IMR-90 (cell line): ENCODE data around the gene CNST. TPM values are rescaled to one million over a fixed set of nuclear protein-coding genes. Genes with fewer than 3 reads are reported as not detected.

Experiments used
- ATAC-seq: fragments of 200-7000 bp; cut with Tn5 transposase; 2 replicates; pipeline ENCODE4 v1.9.1; 2020; ENCODE audit warnings: low read depth, mild to moderate bottlenecking, moderate library complexity
- BruUV-seq: library from RNA; stranded (reverse); fragments of 400-500 nt; replicated peaks from 2 replicates; lab custom pipeline; 2021; lab: Mats Ljungman, UMichigan
- CTCF ChIA-PET: fragments of 300-600 bp; formaldehyde crosslinking; extraction: SDS; loops from one replicate; lab custom pipeline; 2021; ENCODE audit warnings: antibody characterized with exemption; lab: Yijun Ruan, JAX
- POLR2A ChIA-PET: fragments of 300-600 bp; sonication (Branson Sonifier 250); formaldehyde crosslinking; loops from one replicate; lab custom pipeline; 2022; ENCODE audit warnings: antibody characterized with exemption; ENCODE audit not compliant: unreplicated experiment; lab: Charles Lee
- DNase-seq: peaks from one replicate; pipeline ENCODE4 v3.0.0; 2013
- H2AFZ ChIP-seq: replicated peaks from 2 replicates; pipeline ENCODE3; 2013; ENCODE audit warnings: low read length, mild to moderate bottlenecking; ENCODE audit not compliant: poor library complexity
- H2AK5ac ChIP-seq: 2 replicates; pipeline ENCODE4 v1.6.1; 2013; ENCODE audit warnings: low read depth, low read length, inconsistent platforms
- H2AK9ac ChIP-seq: replicated peaks from 2 replicates; pipeline ENCODE3; 2013; ENCODE audit warnings: mild to moderate bottlenecking, low read depth, low read length, moderate library complexity; ENCODE audit not compliant: poor library complexity
- H2BK120ac ChIP-seq: 2 replicates; pipeline ENCODE4 v1.6.1; 2013; ENCODE audit warnings: low read depth, low read length, inconsistent platforms
- H2BK15ac ChIP-seq: 3 replicates; pipeline ENCODE4 v1.6.1; 2013; ENCODE audit warnings: low read depth, low read length, inconsistent platforms
- H2BK20ac ChIP-seq: 2 replicates; pipeline ENCODE4 v1.6.1; 2013; ENCODE audit warnings: low read depth, mild to moderate bottlenecking, inconsistent platforms, low read length, moderate library complexity
- H2BK5ac ChIP-seq: 2 replicates; pipeline ENCODE4 v1.6.1; 2013; ENCODE audit warnings: mild to moderate bottlenecking, low read depth, low read length, inconsistent platforms; ENCODE audit not compliant: poor library complexity, severe bottlenecking
- H3K14ac ChIP-seq: replicated peaks from 2 replicates; pipeline ENCODE4 v1.6.1; 2013; ENCODE audit warnings: low read depth, low read length, inconsistent platforms
- H3K18ac ChIP-seq: 2 replicates; pipeline ENCODE4 v1.6.1; 2013; ENCODE audit warnings: low read depth, low read length, control low read depth
- H3K23ac ChIP-seq: 2 replicates; pipeline ENCODE4 v1.6.1; 2013; ENCODE audit warnings: low read depth, low read length, inconsistent platforms
- H3K27ac ChIP-seq: 2 replicates; pipeline ENCODE4 v1.5.1; 2013; ENCODE audit warnings: mild to moderate bottlenecking, control low read depth, low read length; ENCODE audit not compliant: insufficient read depth
- H3K27me3 ChIP-seq: 2 replicates; pipeline ENCODE4 v1.6.1; 2013; ENCODE audit warnings: low read length; ENCODE audit not compliant: control insufficient read depth, insufficient read depth
- H3K36me3 ChIP-seq: 2 replicates; pipeline ENCODE4 v1.6.1; 2013; ENCODE audit warnings: low read length, mixed read lengths; ENCODE audit not compliant: control insufficient read depth, insufficient read depth
- H3K4ac ChIP-seq: 2 replicates; pipeline ENCODE4 v1.6.1; 2013; ENCODE audit warnings: low read depth, low read length, inconsistent platforms
- H3K4me1 ChIP-seq: 2 replicates; pipeline ENCODE4 v1.6.1; 2013; ENCODE audit warnings: low read length, mixed read lengths; ENCODE audit not compliant: control insufficient read depth, insufficient read depth
- H3K4me2 ChIP-seq: 2 replicates; pipeline ENCODE4 v1.6.1; 2013; ENCODE audit warnings: low read depth, mild to moderate bottlenecking, control low read depth, low read length, moderate library complexity
- H3K4me3 ChIP-seq: 2 replicates; pipeline ENCODE4 v1.5.1; 2013; ENCODE audit warnings: low read depth, mild to moderate bottlenecking, control low read depth, low read length, moderate library complexity; ENCODE audit not compliant: insufficient read depth
- H3K56ac ChIP-seq: 2 replicates; pipeline ENCODE4 v1.6.1; 2013; ENCODE audit warnings: low read length, inconsistent platforms; ENCODE audit not compliant: insufficient read depth; ENCODE audit errors: extremely low read depth
- H3K79me1 ChIP-seq, 2 experiments: 2 replicates each; pipeline ENCODE4 v1.6.1; 2013; ENCODE audit warnings: low read length in 2 of 2, inconsistent platforms in 1 of 2, low read depth in 1 of 2
- H3K9ac ChIP-seq: 2 replicates; pipeline ENCODE4 v1.6.1; 2013; ENCODE audit warnings: low read depth, low read length, control low read depth
- H3K9me1 ChIP-seq: 2 replicates; pipeline ENCODE4 v1.6.1; 2013; ENCODE audit warnings: low read length, inconsistent platforms; ENCODE audit not compliant: insufficient read depth
- H3K9me3 ChIP-seq: 2 replicates; pipeline ENCODE4 v1.6.1; 2013; ENCODE audit warnings: low read length; ENCODE audit not compliant: control insufficient read depth, insufficient read depth
- H4K20me1 ChIP-seq: 2 replicates; pipeline ENCODE4 v1.6.1; 2013; ENCODE audit warnings: low read length, inconsistent platforms; ENCODE audit not compliant: insufficient read depth
- H4K5ac ChIP-seq: 2 replicates; pipeline ENCODE4 v1.6.1; 2013; ENCODE audit warnings: mild to moderate bottlenecking, low read depth, low read length, control low read depth
- H4K8ac ChIP-seq, 2 experiments: 2 replicates each; pipeline ENCODE4 v1.6.1; 2013; ENCODE audit warnings: low read depth in 2 of 2, low read length in 2 of 2, control low read depth in 1 of 2, inconsistent platforms in 1 of 2
- H4K91ac ChIP-seq: 2 replicates; pipeline ENCODE4 v1.6.1; 2013; ENCODE audit warnings: low read depth, low read length, inconsistent platforms; ENCODE audit not compliant: insufficient read depth
- CHD1 ChIP-seq: IDR thresholded peaks from 2 replicates; pipeline ENCODE4 v1.6.1; 2012; ENCODE audit warnings: low read depth, low read length, improper control_type of control experiment
- WGBS, 2 experiments: methylation state at CpG; one replicate each; pipeline versions ENCODE4 v1.1.5 to v1.1.7; 2013; ENCODE audit warnings: missing lambda C conversion rate in 2 of 2; ENCODE audit not compliant: insufficient read length in 1 of 2; ENCODE audit errors: extremely low coverage in 2 of 2; 5-methylcytosine and 5-hydroxymethylcytosine counted together
- dilution Hi-C: fragments of 300-500 bp; cut with HindIII; formaldehyde crosslinking; loops from one replicate; pipeline ENCODE4 v1.14.3; 2018; ENCODE audit warnings: low sequenced_read_pairs; ENCODE audit not compliant: unreplicated experiment
- in situ Hi-C: fragments of 300-500 bp; cut with MboI; formaldehyde crosslinking; loops from 3 replicates; pipeline ENCODE4 v1.14.3; 2019; ENCODE audit warnings: low sequenced_read_pairs, inconsistent platforms, mixed read lengths
- intact Hi-C: fragments of 100-400 bp; cut with micrococcal nuclease; formaldehyde crosslinking; loops from 2 replicates; pipeline ENCODE4 v1.10.0; 2022
- polyA plus RNA-seq, 3 experiments: library from polyadenylated mRNA; depleted of rRNA; stranded (reverse); fragments of >200 nt; gene quantifications; 2 replicates each; pipeline ENCODE4 v1.2.3, GENCODE V29; 2012; ENCODE audit warnings: low replicate concordance in 1 of 3
- total RNA-seq: library from RNA; depleted of rRNA; stranded (reverse); fragments of >200 nt; gene quantifications from 2 replicates; pipeline ENCODE4 v1.2.3, GENCODE V29; 2012

The CNST gene
- total and polyA plus RNA-seq, 2 of the 4 experiments (the other 2 are of a cell fraction), result 15.4 to 25.5 TPM

DNA sequence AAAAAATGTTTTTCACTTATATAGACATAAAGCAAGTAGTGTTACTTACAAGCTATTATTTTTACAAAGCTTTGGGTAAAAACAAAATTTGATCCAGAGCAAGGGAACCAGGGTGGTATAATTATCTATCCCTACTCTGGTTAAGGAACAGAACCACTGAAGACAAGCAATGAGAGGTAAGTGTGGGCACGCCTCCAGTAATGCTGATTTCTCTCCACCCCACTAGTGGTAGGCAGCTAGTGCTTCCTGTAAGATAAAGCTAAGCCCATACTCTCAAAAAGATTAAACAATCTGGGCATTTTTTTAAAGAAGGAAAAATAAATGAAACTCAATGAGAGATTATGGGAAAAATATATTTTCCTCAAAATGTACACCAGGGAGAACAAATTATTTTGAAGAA, 22.3 kb upstream of the CNST start:
- H2BK120ac ChIP-seq, result no peak overlapping the region
- dilution Hi-C loops (no loop called here), in situ Hi-C loops (no loop called here), intact Hi-C loops (no loop called here)
- no peak overlapping the region for H3K18ac ChIP-seq
- no peak overlapping the region for H2BK20ac ChIP-seq
- no TSS peak for BruUV-seq
- H3K14ac ChIP-seq, result no peak overlapping the region
- no peak overlapping the region for H3K9ac ChIP-seq
- no peaks in the 10 kb centered on the region for H4K20me1 ChIP-seq
- no peak for TF ChIP-seq CHD1
- no peak overlapping the region for H3K56ac ChIP-seq
- H3K9me1 ChIP-seq, result 0 out of 2 replicates have a peak, but pooled peaks cover 4% of the 10 kb centered on the region
- H3K36me3 ChIP-seq, result peaks cover 37% of the 10 kb centered on the region
- H2AFZ ChIP-seq, result no peak overlapping the region
- H3K4me1 ChIP-seq, result no peaks in the 10 kb centered on the region
- no peak overlapping the region for H3K23ac ChIP-seq
- no peak overlapping the region for H3K4ac ChIP-seq
- H2BK5ac ChIP-seq, result no peak overlapping the region
- H4K8ac ChIP-seq, result no peak overlapping the region
- no peak overlapping the region for H3K4me3 ChIP-seq
- ChIA-PET CTCF (no interaction called here), POLR2A (no interaction called here)
- H3K79me1 ChIP-seq, result 0 out of 4 replicates have a peak, but pooled peaks cover 0 to 3% of the 10 kb centered on the region in 2 experiments
- H3K27me3 ChIP-seq, result no peaks in the 10 kb centered on the region
- no peak overlapping the region for H3K4me2 ChIP-seq
- WGBS, 2 experiments, result no CpG with 5 or more reads among the region's 1 CpG
- no peak for DNase-seq
- no peak overlapping the region for H2AK5ac ChIP-seq
- no peak overlapping the region for H3K27ac ChIP-seq
- H4K91ac ChIP-seq, result no peak overlapping the region
- no peak overlapping the region for H4K5ac ChIP-seq
- H3K9me3 ChIP-seq, result no peaks in the 10 kb centered on the region
- H2BK15ac ChIP-seq, result no peak overlapping the region
- H2AK9ac ChIP-seq, result no peak overlapping the region
- no peak for ATAC-seq
